ENCODE results near the gene ITGA11. TPM values are rescaled to one million over a fixed set of nuclear protein-coding genes. Genes with fewer than 3 reads are reported as not detected.

The ITGA11 gene
- total RNA-seq, 5 donors from 2014 or later (not counting 1 experiment from before 2014, with no cell fraction given) = 0.07 to 0.95 (median 0.18) TPM; not detected in 2

GRCh38 chr15:68441045-68441743 lies 9.2 kb upstream of the ITGA11 start:
- peaks cover 47 to 53% of the 10 kb centered on the region in 2 donors for H3K27me3 Mint-ChIP-seq
- POLR2A ChIA-PET = no interaction called here
- no peak overlapping the region for H3K27ac ChIP-seq (ENCODE audit: low read length)

GRCh38 chr15:68440136-68440535 lies 8.2 kb upstream of the ITGA11 start:
- ChIA-PET POLR2A (no interaction called here), CTCF (interaction anchor here in 1 of 2 donors (0.5 kb wide), 1 partner anchor 75 kb away, joined by 4 read pairs; no protein-coding TSS in a partner anchor)
- no peak overlapping the region for H3K4me3 Mint-ChIP-seq
- peaks cover 0 to 22% of the 10 kb centered on the region in 2 experiments for H3K27me3 ChIP-seq (replicated peaks in 1 of 2; ENCODE audit: control insufficient read depth in 2 of 2, extremely low read depth in 1 of 2, insufficient read depth in 2 of 2, low read length in 1 of 2)
- H3K36me3 ChIP-seq (ENCODE audit: control insufficient read depth in 2 of 2, extremely low read depth in 1 of 2, insufficient read depth in 1 of 2, low read length in 1 of 2) = no peaks in the 10 kb centered on the region
- H3K4me1 ChIP-seq (ENCODE audit: control insufficient read depth in 1 of 2, extremely low read depth in 1 of 2, insufficient read depth in 2 of 2, low read length in 2 of 2) = no peaks in the 10 kb centered on the region
- ATAC-seq (replicated peaks in 1 of 4) = no peak
- WGBS (ENCODE audit: insufficient coverage) = 80% methylated on average over 1 of the region's 1 CpG
- DNase-seq = no peak
- no peaks in the 10 kb centered on the region for H3K9me3 Mint-ChIP-seq
- no peak overlapping the region for H3K27ac Mint-ChIP-seq
- no peak overlapping the region for H3K27ac ChIP-seq (ENCODE audit: low read length)
- no peaks in the 10 kb centered on the region for H3K36me3 Mint-ChIP-seq
- H3K4me3 ChIP-seq (ENCODE audit: control insufficient read depth in 1 of 2, extremely low read depth in 1 of 2, low read length in 1 of 2) = no peak overlapping the region
- no peaks in the 10 kb centered on the region for H3K4me1 Mint-ChIP-seq
- H3K9me3 ChIP-seq = no peaks in the 10 kb centered on the region
- peaks cover 36 to 52% of the 10 kb centered on the region in 2 donors for H3K27me3 Mint-ChIP-seq

More at GRCh38 chr15:68441045-68441743, 9.2 kb upstream of the ITGA11 start:
- Histone ChIP-seq H3K4me3 (ENCODE audit: control insufficient read depth in 1 of 2, extremely low read depth in 1 of 2, low read length in 1 of 2) (no peak overlapping the region), H3K36me3 (ENCODE audit: control insufficient read depth in 2 of 2, extremely low read depth in 1 of 2, insufficient read depth in 1 of 2, low read length in 1 of 2) (no peaks in the 10 kb centered on the region), H3K9me3 (no peaks in the 10 kb centered on the region), H3K4me1 (ENCODE audit: control insufficient read depth in 1 of 2, extremely low read depth in 1 of 2, insufficient read depth in 2 of 2, low read length in 2 of 2) (no peaks in the 10 kb centered on the region), H3K27me3 (replicated peaks in 1 of 2; ENCODE audit: control insufficient read depth in 2 of 2, extremely low read depth in 1 of 2, insufficient read depth in 2 of 2, low read length in 1 of 2) (peaks cover 0 to 22% of the 10 kb centered on the region in 2 experiments)
- DNase-seq (no peak), ATAC-seq (replicated peaks in 1 of 4) (no peak)
- CTCF ChIA-PET = no interaction called here
- no peaks in the 10 kb centered on the region for H3K4me1 Mint-ChIP-seq
- no peaks in the 10 kb centered on the region for H3K9me3 Mint-ChIP-seq
- no peak overlapping the region for H3K27ac Mint-ChIP-seq
- 67% methylated on average over 3 of the region's 3 CpGs for WGBS (ENCODE audit: insufficient coverage)
- H3K4me3 Mint-ChIP-seq = no peak overlapping the region
- H3K36me3 Mint-ChIP-seq = no peaks in the 10 kb centered on the region

DNA sequence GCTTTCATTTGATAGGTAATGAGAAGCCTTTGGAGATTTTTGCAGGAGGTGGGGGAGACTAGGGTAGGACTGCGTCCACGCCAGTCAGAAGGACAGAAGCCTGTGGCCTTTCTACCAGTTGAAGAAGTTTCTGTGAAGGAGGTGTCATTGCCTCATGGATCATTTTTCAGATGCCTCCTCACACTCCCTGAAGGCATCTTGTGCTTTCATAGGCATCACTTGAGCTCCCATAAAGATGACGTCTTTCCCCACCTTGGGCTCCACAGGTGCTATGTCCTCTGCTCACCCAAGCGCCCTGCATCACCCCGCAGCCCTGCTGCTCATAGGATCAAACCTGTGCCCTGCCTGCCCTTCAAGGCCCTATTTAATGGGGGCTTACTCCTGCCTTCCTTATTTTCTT lies 7.5 kb upstream of the ITGA11 start:
- no peak overlapping the region for H3K27ac ChIP-seq (ENCODE audit: low read length)
- Mint-ChIP-seq H3K27me3 (peaks cover 39 to 51% of the 10 kb centered on the region in 2 donors), H3K4me1 (no peaks in the 10 kb centered on the region), H3K9me3 (no peaks in the 10 kb centered on the region), H3K36me3 (no peaks in the 10 kb centered on the region), H3K4me3 (no peak overlapping the region), H3K27ac (no peak overlapping the region)
- ChIA-PET CTCF (no interaction called here), POLR2A (no interaction called here)
- no peak for ATAC-seq (replicated peaks in 1 of 4)
- no peak for DNase-seq
- H3K4me1 ChIP-seq (ENCODE audit: control insufficient read depth in 1 of 2, extremely low read depth in 1 of 2, insufficient read depth in 2 of 2, low read length in 2 of 2) = no peaks in the 10 kb centered on the region
- H3K9me3 ChIP-seq = no peaks in the 10 kb centered on the region
- H3K27me3 ChIP-seq (replicated peaks in 1 of 2; ENCODE audit: control insufficient read depth in 2 of 2, extremely low read depth in 1 of 2, insufficient read depth in 2 of 2, low read length in 1 of 2) = peaks cover 0 to 22% of the 10 kb centered on the region in 2 experiments
- H3K36me3 ChIP-seq (ENCODE audit: control insufficient read depth in 2 of 2, extremely low read depth in 1 of 2, insufficient read depth in 1 of 2, low read length in 1 of 2) = no peaks in the 10 kb centered on the region
- no peak overlapping the region for H3K4me3 ChIP-seq (ENCODE audit: control insufficient read depth in 1 of 2, extremely low read depth in 1 of 2, low read length in 1 of 2)
- WGBS (ENCODE audit: insufficient coverage) = 89% methylated on average over 3 of the region's 5 CpGs

- ChIA-PET CTCF (no interaction called here), POLR2A (no interaction called here)
- no peak overlapping the region for H3K27ac ChIP-seq (ENCODE audit: low read length)
- peaks cover 48 to 61% of the 10 kb centered on the region in 2 donors for H3K27me3 Mint-ChIP-seq
- H3K4me3 ChIP-seq (ENCODE audit: control insufficient read depth in 1 of 2, extremely low read depth in 1 of 2, low read length in 1 of 2) = no peak overlapping the region
- ATAC-seq (replicated peaks in 1 of 4) = no peak
- no CpG with 5 or more reads among the region's 1 CpG for WGBS (ENCODE audit: insufficient coverage)
- H3K9me3 Mint-ChIP-seq = no peaks in the 10 kb centered on the region
- peaks cover 4 to 9% (median 5%) of the 10 kb centered on the region in 3 donors for H3K4me1 Mint-ChIP-seq
- H3K4me3 Mint-ChIP-seq = no peak overlapping the region
- H3K36me3 Mint-ChIP-seq = no peaks in the 10 kb centered on the region
- no peak for DNase-seq
- no peak overlapping the region for H3K27ac Mint-ChIP-seq
- no peaks in the 10 kb centered on the region for H3K9me3 ChIP-seq
- no peaks in the 10 kb centered on the region for H3K36me3 ChIP-seq (ENCODE audit: control insufficient read depth in 2 of 2, extremely low read depth in 1 of 2, insufficient read depth in 1 of 2, low read length in 1 of 2)
- peaks cover 0 to 2% of the 10 kb centered on the region in 2 experiments for H3K4me1 ChIP-seq (ENCODE audit: control insufficient read depth in 1 of 2, extremely low read depth in 1 of 2, insufficient read depth in 2 of 2, low read length in 2 of 2)
- peaks cover 4 to 45% of the 10 kb centered on the region in 2 experiments for H3K27me3 ChIP-seq (replicated peaks in 1 of 2; ENCODE audit: control insufficient read depth in 2 of 2, extremely low read depth in 1 of 2, insufficient read depth in 2 of 2, low read length in 1 of 2)
These were observed 4.7 kb upstream of the ITGA11 start for GRCh38 chr15:68436680-68437079.

GRCh38 chr15:68435966-68436365 lies 4.0 kb upstream of the ITGA11 start:
- no peaks in the 10 kb centered on the region for H3K9me3 ChIP-seq
- DNase-seq = no peak
- H3K27me3 ChIP-seq (replicated peaks in 1 of 2; ENCODE audit: control insufficient read depth in 2 of 2, extremely low read depth in 1 of 2, insufficient read depth in 2 of 2, low read length in 1 of 2) = peaks cover 4 to 45% of the 10 kb centered on the region in 2 experiments
- 88% methylated on average over 1 of the region's 3 CpGs for WGBS (ENCODE audit: insufficient coverage)
- ChIA-PET POLR2A (no interaction called here), CTCF (no interaction called here)
- ATAC-seq (replicated peaks in 1 of 4) = no peak
- H3K9me3 Mint-ChIP-seq = no peaks in the 10 kb centered on the region
- H3K36me3 ChIP-seq (ENCODE audit: control insufficient read depth in 2 of 2, extremely low read depth in 1 of 2, insufficient read depth in 1 of 2, low read length in 1 of 2) = no peaks in the 10 kb centered on the region
- no peak overlapping the region for H3K4me3 ChIP-seq (ENCODE audit: control insufficient read depth in 1 of 2, extremely low read depth in 1 of 2, low read length in 1 of 2)
- no peaks in the 10 kb centered on the region for H3K36me3 Mint-ChIP-seq
- no peak overlapping the region for H3K27ac ChIP-seq (ENCODE audit: low read length)
- H3K27ac Mint-ChIP-seq = no peak overlapping the region
- H3K4me1 ChIP-seq (ENCODE audit: control insufficient read depth in 1 of 2, extremely low read depth in 1 of 2, insufficient read depth in 2 of 2, low read length in 2 of 2) = peaks cover 0 to 3% of the 10 kb centered on the region in 2 experiments
- peaks cover 48 to 58% of the 10 kb centered on the region in 2 donors for H3K27me3 Mint-ChIP-seq
- peaks cover 4 to 9% (median 5%) of the 10 kb centered on the region in 3 donors for H3K4me1 Mint-ChIP-seq
- no peak overlapping the region for H3K4me3 Mint-ChIP-seq

GRCh38 chr15:68434021-68434420 lies 2.1 kb upstream of the ITGA11 start:
- Histone ChIP-seq H3K27ac (ENCODE audit: low read length) (no peak overlapping the region), H3K4me3 (ENCODE audit: control insufficient read depth in 1 of 2, extremely low read depth in 1 of 2, low read length in 1 of 2) (no peak overlapping the region), H3K27me3 (replicated peaks in 1 of 2; ENCODE audit: control insufficient read depth in 2 of 2, extremely low read depth in 1 of 2, insufficient read depth in 2 of 2, low read length in 1 of 2) (peaks cover 4 to 48% of the 10 kb centered on the region in 2 experiments), H3K4me1 (ENCODE audit: control insufficient read depth in 1 of 2, extremely low read depth in 1 of 2, insufficient read depth in 2 of 2, low read length in 2 of 2) (peaks cover 0 to 3% of the 10 kb centered on the region in 2 experiments), H3K36me3 (ENCODE audit: control insufficient read depth in 2 of 2, extremely low read depth in 1 of 2, insufficient read depth in 1 of 2, low read length in 1 of 2) (no peaks in the 10 kb centered on the region), H3K9me3 (no peaks in the 10 kb centered on the region)
- POLR2A ChIA-PET = no interaction called here
- no peak overlapping the region for H3K27ac Mint-ChIP-seq
- H3K9me3 Mint-ChIP-seq = no peaks in the 10 kb centered on the region
- CTCF ChIA-PET = no interaction called here
- no peak for DNase-seq
- H3K4me1 Mint-ChIP-seq = peaks cover 4 to 9% (median 5%) of the 10 kb centered on the region in 3 donors
- H3K27me3 Mint-ChIP-seq = peaks cover 47 to 61% of the 10 kb centered on the region in 2 donors
- no peaks in the 10 kb centered on the region for H3K36me3 Mint-ChIP-seq
- no peak for ATAC-seq (replicated peaks in 1 of 4)
- 40% methylated on average over 1 of the region's 6 CpGs for WGBS (ENCODE audit: insufficient coverage)
- H3K4me3 Mint-ChIP-seq = no peak overlapping the region
